Vagina (tissue), 2 donors: ENCODE data around the gene TSN. TPM values are rescaled to one million over a fixed set of nuclear protein-coding genes. Genes with fewer than 3 reads are reported as not detected.

Experiments
- DNase-seq, 2 donors: peaks; one replicate each; pipeline ENCODE4 v3.0.0-alpha.2; 2017; ENCODE audit errors: extremely low spot score in 2 of 2
- H3K27ac ChIP-seq: fragments of 200-600 bp; sonication (generic); one replicate; pipeline ENCODE4 v1.5.1; 2019
- H3K27me3 ChIP-seq: fragments of 200-600 bp; sonication (generic); one replicate; pipeline ENCODE4 v1.5.1; 2019
- H3K36me3 ChIP-seq, 2 donors: fragments of 200-600 bp; sonication (generic); one replicate each; pipeline ENCODE4 v1.5.1; 2017 to 2019
- H3K4me1 ChIP-seq: fragments of 200-600 bp; sonication (generic); one replicate; pipeline ENCODE4 v1.5.1; 2019
- H3K4me3 ChIP-seq, 2 donors: fragments of 200-600 bp; sonication (generic); 1 replicate in 1 of 2; 2 replicates in 1 of 2; pipeline ENCODE4 v1.5.1; 2016 to 2019
- H3K9me3 ChIP-seq: fragments of 200-600 bp; sonication (generic); one replicate; pipeline ENCODE4 v1.5.1; 2019
- POLR2A ChIP-seq, 2 donors: fragments of 450-650 bp; IDR thresholded peaks; one replicate each; pipeline ENCODE4 v1.6.1; 2017; ENCODE audit warnings: antibody characterized with exemption in 2 of 2, mild to moderate bottlenecking in 2 of 2, moderate library complexity in 2 of 2
- POLR2AphosphoS5 ChIP-seq, 2 donors: sonication (generic); formaldehyde crosslinking; IDR thresholded peaks; one replicate each; pipeline ENCODE4 v1.9.0; 2017; ENCODE audit warnings: antibody characterized with exemption in 2 of 2, mild to moderate bottlenecking in 2 of 2, low read depth in 1 of 2; ENCODE audit not compliant: insufficient read depth in 1 of 2
- intact Hi-C: fragments of 100-400 bp; cut with DNase I; formaldehyde crosslinking; loops from one replicate; pipeline ENCODE4 v1.15.1; 2023
- total RNA-seq: library from RNA; depleted of rRNA; stranded (reverse); fragments of >200 nt; gene quantifications from one replicate; pipeline ENCODE4 v1.2.3, GENCODE V29; 2016
- TF ChIP-seq, protein P1 (sequence below), 3 experiments: fragments of 450-650 bp in 2 of 3; fragments of 200-600 bp in 1 of 3; sonication (generic) in 1 of 3; IDR thresholded peaks; one replicate each; pipeline ENCODE4 v1.5.1; 2017 to 2019; ENCODE audit warnings: antibody characterized with exemption in 3 of 3, mild to moderate bottlenecking in 2 of 3, moderate library complexity in 2 of 3

TSN gene
- total RNA-seq, 1 donor from 2014 or later, result 35.4 TPM

DNA sequence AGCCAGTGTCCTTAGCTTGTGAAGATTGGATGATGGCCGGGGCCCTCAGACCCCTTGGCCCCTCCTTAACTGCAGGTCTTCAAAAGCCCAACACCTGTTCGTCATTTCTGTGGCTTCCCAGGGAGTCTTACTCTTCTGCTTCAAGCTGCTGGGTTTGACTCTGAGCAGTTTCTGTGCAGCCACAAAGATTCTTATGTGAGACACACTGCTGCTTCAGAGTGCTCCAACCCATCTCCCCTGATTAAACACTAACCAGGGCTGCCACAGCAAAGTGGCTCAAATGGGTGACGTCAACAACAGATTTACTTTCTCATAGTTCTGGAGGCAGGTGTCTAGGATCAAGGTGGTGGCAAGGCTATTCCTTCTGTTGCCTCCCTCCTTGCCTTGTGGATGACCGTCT is 40.8 kb downstream of the TSN start:
- intact Hi-C loops, result no loop called here
- TF ChIP-seq POLR2A (IDR thresholded peaks at IDR 0.05), result no peak
- TF ChIP-seq POLR2AphosphoS5 (IDR thresholded peaks at IDR 0.05; ENCODE audit: insufficient read depth in 1 of 2, low read depth in 1 of 2), result no peak
- TF ChIP-seq, protein P1, sequence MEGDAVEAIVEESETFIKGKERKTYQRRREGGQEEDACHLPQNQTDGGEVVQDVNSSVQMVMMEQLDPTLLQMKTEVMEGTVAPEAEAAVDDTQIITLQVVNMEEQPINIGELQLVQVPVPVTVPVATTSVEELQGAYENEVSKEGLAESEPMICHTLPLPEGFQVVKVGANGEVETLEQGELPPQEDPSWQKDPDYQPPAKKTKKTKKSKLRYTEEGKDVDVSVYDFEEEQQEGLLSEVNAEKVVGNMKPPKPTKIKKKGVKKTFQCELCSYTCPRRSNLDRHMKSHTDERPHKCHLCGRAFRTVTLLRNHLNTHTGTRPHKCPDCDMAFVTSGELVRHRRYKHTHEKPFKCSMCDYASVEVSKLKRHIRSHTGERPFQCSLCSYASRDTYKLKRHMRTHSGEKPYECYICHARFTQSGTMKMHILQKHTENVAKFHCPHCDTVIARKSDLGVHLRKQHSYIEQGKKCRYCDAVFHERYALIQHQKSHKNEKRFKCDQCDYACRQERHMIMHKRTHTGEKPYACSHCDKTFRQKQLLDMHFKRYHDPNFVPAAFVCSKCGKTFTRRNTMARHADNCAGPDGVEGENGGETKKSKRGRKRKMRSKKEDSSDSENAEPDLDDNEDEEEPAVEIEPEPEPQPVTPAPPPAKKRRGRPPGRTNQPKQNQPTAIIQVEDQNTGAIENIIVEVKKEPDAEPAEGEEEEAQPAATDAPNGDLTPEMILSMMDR (IDR thresholded peaks at IDR 0.05), result no peak
- no peak overlapping the region for H3K4me3 ChIP-seq
- H3K27me3 ChIP-seq, result no peaks in the 10 kb centered on the region
- no peaks in the 10 kb centered on the region for H3K4me1 ChIP-seq
- no peak for DNase-seq
- H3K9me3 ChIP-seq, result no peaks in the 10 kb centered on the region
- H3K27ac ChIP-seq, result no peak overlapping the region
- H3K36me3 ChIP-seq, result no peaks in the 10 kb centered on the region

DNA sequence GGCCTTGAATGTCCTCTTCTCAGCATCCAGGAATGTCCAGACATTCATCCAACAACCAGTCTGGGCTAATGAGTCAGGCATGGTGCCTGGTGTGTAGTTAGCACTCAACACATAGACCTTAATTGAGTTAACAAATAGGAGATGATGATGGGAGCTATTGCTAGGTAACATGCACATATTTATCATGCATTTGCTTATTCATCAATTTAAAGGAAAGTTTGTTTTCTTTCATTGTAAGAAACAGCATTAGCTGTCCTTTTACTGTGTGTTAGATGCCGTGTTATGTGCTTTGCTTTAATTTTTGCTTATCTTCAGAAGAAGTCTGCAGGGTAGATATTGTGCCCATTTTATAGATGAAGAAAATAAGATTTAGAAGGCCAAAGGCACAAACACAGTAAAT is 43.2 kb downstream of the TSN start:
- Histone ChIP-seq H3K27me3 (no peaks in the 10 kb centered on the region), H3K4me3 (no peak overlapping the region), H3K9me3 (no peaks in the 10 kb centered on the region), H3K27ac (no peak overlapping the region), H3K4me1 (no peaks in the 10 kb centered on the region), H3K36me3 (no peaks in the 10 kb centered on the region)
- no peak for DNase-seq
- intact Hi-C loops, result no loop called here
- TF ChIP-seq, protein P1 (IDR thresholded peaks at IDR 0.05), result no peak
- TF ChIP-seq POLR2AphosphoS5 (IDR thresholded peaks at IDR 0.05; ENCODE audit: insufficient read depth in 1 of 2, low read depth in 1 of 2), result no peak
- no peak for TF ChIP-seq POLR2A (IDR thresholded peaks at IDR 0.05)

DNA sequence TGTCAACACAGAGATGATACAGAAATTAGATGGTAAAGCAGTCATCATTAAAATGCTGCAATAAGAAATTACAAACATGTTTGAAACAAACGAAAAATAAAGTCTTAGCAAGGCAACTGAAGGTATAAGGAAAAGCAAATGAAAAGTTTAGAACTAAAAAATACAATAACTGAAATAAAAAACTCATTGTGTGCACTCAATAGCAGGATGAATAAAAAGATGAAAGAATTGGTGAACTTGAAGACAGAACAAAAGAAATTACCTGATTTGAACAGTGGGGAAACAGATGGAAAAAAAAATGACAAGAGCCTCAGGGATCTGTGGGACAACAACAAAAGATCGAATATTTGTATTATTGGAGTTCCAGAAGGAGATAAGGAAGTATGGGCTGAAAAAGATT is 46.5 kb downstream of the TSN start:
- no peak for TF ChIP-seq POLR2A (IDR thresholded peaks at IDR 0.05)
- TF ChIP-seq, protein P1 (IDR thresholded peaks at IDR 0.05), result no peak
- no peak for TF ChIP-seq POLR2AphosphoS5 (IDR thresholded peaks at IDR 0.05; ENCODE audit: insufficient read depth in 1 of 2, low read depth in 1 of 2)
- H3K9me3 ChIP-seq, result no peaks in the 10 kb centered on the region
- no peaks in the 10 kb centered on the region for H3K27me3 ChIP-seq
- H3K4me1 ChIP-seq, result no peaks in the 10 kb centered on the region
- no peak overlapping the region for H3K4me3 ChIP-seq
- no peaks in the 10 kb centered on the region for H3K36me3 ChIP-seq
- intact Hi-C loops, result no loop called here
- H3K27ac ChIP-seq, result no peak overlapping the region
- no peak for DNase-seq

DNA sequence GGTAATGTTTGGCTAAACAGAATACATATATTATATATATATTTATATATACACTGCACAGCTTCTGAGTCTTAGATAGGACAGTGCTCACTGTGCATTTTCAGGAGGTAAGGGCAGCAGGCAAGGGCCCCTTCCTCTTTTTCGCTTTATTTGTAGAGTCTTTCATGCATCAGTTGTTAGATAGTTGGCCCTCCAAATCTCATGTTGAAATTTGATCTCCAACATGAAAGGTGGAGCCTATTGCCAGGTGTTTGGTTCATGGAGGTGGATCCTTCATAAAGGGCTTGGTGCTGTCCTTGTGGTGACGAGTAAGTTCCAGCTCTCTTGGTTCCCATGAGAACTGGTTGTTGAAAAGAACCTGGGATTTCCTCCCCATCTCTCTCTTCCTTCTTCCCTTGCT is 48.1 kb downstream of the TSN start:
- Histone ChIP-seq H3K4me1 (no peaks in the 10 kb centered on the region), H3K27ac (no peak overlapping the region), H3K27me3 (no peaks in the 10 kb centered on the region), H3K9me3 (no peaks in the 10 kb centered on the region), H3K4me3 (no peak overlapping the region), H3K36me3 (no peaks in the 10 kb centered on the region)
- TF ChIP-seq, protein P1 (IDR thresholded peaks at IDR 0.05), result no peak
- TF ChIP-seq POLR2A (IDR thresholded peaks at IDR 0.05) (no peak), POLR2AphosphoS5 (IDR thresholded peaks at IDR 0.05; ENCODE audit: insufficient read depth in 1 of 2, low read depth in 1 of 2) (no peak)
- DNase-seq, result no peak
- intact Hi-C loops, result no loop called here

DNA sequence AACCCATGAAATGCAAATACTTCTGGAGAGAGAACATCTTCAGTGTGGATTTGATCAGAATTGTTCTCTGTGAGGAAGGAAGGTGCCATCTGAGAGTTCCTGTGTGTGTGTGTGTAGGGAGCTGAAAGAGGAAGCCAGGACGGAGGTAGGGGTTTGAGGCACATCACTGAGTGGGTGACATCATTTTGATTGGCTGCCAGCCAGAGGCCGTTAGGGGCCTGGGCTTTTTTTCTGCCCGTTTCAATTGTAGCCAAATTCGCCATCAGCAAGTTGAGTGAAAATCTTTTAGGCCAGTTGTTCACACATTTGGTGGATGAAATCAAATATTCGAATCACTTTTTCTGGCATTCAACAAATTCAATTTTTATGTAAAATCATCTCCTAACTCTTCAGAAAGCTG is 48.9 kb downstream of the TSN start:
- Histone ChIP-seq H3K4me3 (no peak overlapping the region), H3K9me3 (no peaks in the 10 kb centered on the region), H3K36me3 (no peaks in the 10 kb centered on the region), H3K4me1 (no peaks in the 10 kb centered on the region), H3K27ac (no peak overlapping the region), H3K27me3 (no peaks in the 10 kb centered on the region)
- TF ChIP-seq, protein P1 (IDR thresholded peaks at IDR 0.05), result no peak
- TF ChIP-seq POLR2A (IDR thresholded peaks at IDR 0.05) (no peak), POLR2AphosphoS5 (IDR thresholded peaks at IDR 0.05; ENCODE audit: insufficient read depth in 1 of 2, low read depth in 1 of 2) (no peak)
- DNase-seq, result no peak
- intact Hi-C loops, result no loop called here
